Measurements from ENCODE around the gene CUX1. TPM values are rescaled to one million over a fixed set of nuclear protein-coding genes. Genes with fewer than 3 reads are reported as not detected.

The CUX1 gene
- total and polyA plus RNA-seq, 2 donors (not counting 1 experiment from before 2014, with no cell fraction given): 10.8 to 86.5 TPM

- ATAC-seq (ENCODE audit: low read depth): no peak
- no peaks in the 10 kb centered on the region for H3K27me3 Mint-ChIP-seq
- intact Hi-C loops (cut with micrococcal nuclease): no loop called here
- Histone ChIP-seq H3K27ac (ENCODE audit: low read length in 2 of 2) (no peak overlapping the region), H3K79me2 (ENCODE audit: control insufficient read depth, insufficient read depth, low read length) (no peaks in the 10 kb centered on the region), H3K9ac (ENCODE audit: low read length) (no peak overlapping the region), H3K9me3 (ENCODE audit: control extremely low read depth in 1 of 3, control insufficient read depth in 2 of 3, insufficient read depth in 1 of 3, low read length in 2 of 3) (peaks cover 0 to 7% (median 0%) of the 10 kb centered on the region in 3 donors), H3K4me2 (replicated peaks; ENCODE audit: low read depth, low read length, poor library complexity, severe bottlenecking) (no peak overlapping the region), H3K27me3 (replicated peaks in 1 of 4; ENCODE audit: control extremely low read depth in 1 of 4, control insufficient read depth in 3 of 4, insufficient read depth in 4 of 4, low read length in 3 of 4) (no peaks in the 10 kb centered on the region), H3K4me1 (ENCODE audit: control insufficient read depth in 2 of 2, insufficient read depth in 2 of 2, low read length in 2 of 2) (no peaks in the 10 kb centered on the region), H3K4me3 (ENCODE audit: control extremely low read depth in 1 of 5, extremely low read depth in 1 of 5, insufficient read depth in 1 of 5, low read depth in 2 of 5, low read length in 4 of 5) (no peak overlapping the region), H2AFZ (ENCODE audit: insufficient read depth, low read depth, low read length, poor library complexity, severe bottlenecking) (no peak overlapping the region), H3K36me3 (replicated peaks in 1 of 2; ENCODE audit: control extremely low read depth in 1 of 2, control insufficient read depth in 1 of 2, extremely low read depth in 1 of 2, insufficient read depth in 2 of 2, low read length in 1 of 2) (no peaks in the 10 kb centered on the region), H4K20me1 (ENCODE audit: control insufficient read depth, insufficient read depth, low read length, poor library complexity, severe bottlenecking) (no peaks in the 10 kb centered on the region)
- ChIA-PET POLR2A (no interaction called here), CTCF (no interaction called here)
- H3K4me3 Mint-ChIP-seq: no peak overlapping the region
- DNase-seq: no peak
- H3K4me1 Mint-ChIP-seq: peaks cover 5% of the 10 kb centered on the region
- WGBS (ENCODE audit: insufficient coverage): 88% methylated on average over 23 of the region's 24 CpGs
- TF ChIP-seq, protein P1, sequence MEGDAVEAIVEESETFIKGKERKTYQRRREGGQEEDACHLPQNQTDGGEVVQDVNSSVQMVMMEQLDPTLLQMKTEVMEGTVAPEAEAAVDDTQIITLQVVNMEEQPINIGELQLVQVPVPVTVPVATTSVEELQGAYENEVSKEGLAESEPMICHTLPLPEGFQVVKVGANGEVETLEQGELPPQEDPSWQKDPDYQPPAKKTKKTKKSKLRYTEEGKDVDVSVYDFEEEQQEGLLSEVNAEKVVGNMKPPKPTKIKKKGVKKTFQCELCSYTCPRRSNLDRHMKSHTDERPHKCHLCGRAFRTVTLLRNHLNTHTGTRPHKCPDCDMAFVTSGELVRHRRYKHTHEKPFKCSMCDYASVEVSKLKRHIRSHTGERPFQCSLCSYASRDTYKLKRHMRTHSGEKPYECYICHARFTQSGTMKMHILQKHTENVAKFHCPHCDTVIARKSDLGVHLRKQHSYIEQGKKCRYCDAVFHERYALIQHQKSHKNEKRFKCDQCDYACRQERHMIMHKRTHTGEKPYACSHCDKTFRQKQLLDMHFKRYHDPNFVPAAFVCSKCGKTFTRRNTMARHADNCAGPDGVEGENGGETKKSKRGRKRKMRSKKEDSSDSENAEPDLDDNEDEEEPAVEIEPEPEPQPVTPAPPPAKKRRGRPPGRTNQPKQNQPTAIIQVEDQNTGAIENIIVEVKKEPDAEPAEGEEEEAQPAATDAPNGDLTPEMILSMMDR (IDR thresholded peaks at IDR 0.05): no peak
- TF ChIP-seq EZH2 (IDR thresholded peaks at IDR 0.05; ENCODE audit: borderline replicate concordance, insufficient read depth, low read depth, low read length, poor library complexity, severe bottlenecking): no peak
- no peak overlapping the region for H3K27ac Mint-ChIP-seq
- H3K9me3 Mint-ChIP-seq (ENCODE audit: insufficient read depth): no peaks in the 10 kb centered on the region
Observed at GRCh38 chr7:102079140-102080018, 262.0 kb downstream of the CUX1 start.

DNA sequence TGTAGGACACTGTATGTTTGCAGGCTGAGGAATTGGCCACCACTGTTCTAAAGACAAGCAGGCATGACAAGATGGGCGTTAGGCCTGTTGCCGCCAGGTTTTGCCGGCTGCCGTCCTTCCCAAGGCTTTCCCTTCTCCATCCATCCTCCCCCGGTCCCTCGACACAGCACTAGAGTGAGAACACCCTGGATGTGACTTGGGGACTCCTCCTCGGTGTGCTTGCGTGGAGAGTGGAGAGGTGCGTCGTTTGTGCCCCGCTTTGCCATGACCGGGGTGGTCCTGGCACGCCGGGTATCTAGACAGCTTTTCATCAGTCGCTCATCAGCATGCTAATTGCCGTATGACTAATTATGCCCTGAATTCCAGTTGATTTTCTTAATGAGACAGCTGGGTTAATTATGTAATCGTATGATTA, 262.6 kb downstream of the CUX1 start:
- Mint-ChIP-seq H3K27me3 (no peaks in the 10 kb centered on the region), H3K4me1 (peaks cover 5% of the 10 kb centered on the region), H3K4me3 (no peak overlapping the region), H3K27ac (no peak overlapping the region), H3K9me3 (ENCODE audit: insufficient read depth) (no peaks in the 10 kb centered on the region)
- Histone ChIP-seq H3K27ac (ENCODE audit: low read length in 2 of 2) (no peak overlapping the region), H3K4me2 (replicated peaks; ENCODE audit: low read depth, low read length, poor library complexity, severe bottlenecking) (no peak overlapping the region), H3K4me1 (ENCODE audit: control insufficient read depth in 2 of 2, insufficient read depth in 2 of 2, low read length in 2 of 2) (no peaks in the 10 kb centered on the region), H3K36me3 (replicated peaks in 1 of 2; ENCODE audit: control extremely low read depth in 1 of 2, control insufficient read depth in 1 of 2, extremely low read depth in 1 of 2, insufficient read depth in 2 of 2, low read length in 1 of 2) (no peaks in the 10 kb centered on the region), H3K9me3 (ENCODE audit: control extremely low read depth in 1 of 3, control insufficient read depth in 2 of 3, insufficient read depth in 1 of 3, low read length in 2 of 3) (peaks cover 0 to 7% (median 0%) of the 10 kb centered on the region in 3 donors), H3K4me3 (ENCODE audit: control extremely low read depth in 1 of 5, extremely low read depth in 1 of 5, insufficient read depth in 1 of 5, low read depth in 2 of 5, low read length in 4 of 5) (no peak overlapping the region), H4K20me1 (ENCODE audit: control insufficient read depth, insufficient read depth, low read length, poor library complexity, severe bottlenecking) (no peaks in the 10 kb centered on the region), H3K27me3 (replicated peaks in 1 of 4; ENCODE audit: control extremely low read depth in 1 of 4, control insufficient read depth in 3 of 4, insufficient read depth in 4 of 4, low read length in 3 of 4) (no peaks in the 10 kb centered on the region), H3K9ac (ENCODE audit: low read length) (no peak overlapping the region), H3K79me2 (ENCODE audit: control insufficient read depth, insufficient read depth, low read length) (no peaks in the 10 kb centered on the region), H2AFZ (ENCODE audit: insufficient read depth, low read depth, low read length, poor library complexity, severe bottlenecking) (no peak overlapping the region)
- CTCF ChIA-PET: no interaction called here
- no peak for DNase-seq
- intact Hi-C loops (cut with micrococcal nuclease): no loop called here
- ATAC-seq (ENCODE audit: low read depth): no peak
- TF ChIP-seq, protein P1 (IDR thresholded peaks at IDR 0.05): no peak
- no peak for TF ChIP-seq EZH2 (IDR thresholded peaks at IDR 0.05; ENCODE audit: borderline replicate concordance, insufficient read depth, low read depth, low read length, poor library complexity, severe bottlenecking)
- POLR2A ChIA-PET: no interaction called here
- 98% methylated on average over 17 of the region's 17 CpGs for WGBS (ENCODE audit: insufficient coverage)
